ENCODE results near the gene RNASEH2A.
A peak's percentile ranks its signal among the peaks of the same experiment; 100 is the strongest.

- TF ChIP-seq CTCF (IDR thresholded peaks at IDR 0.05), result peak; percentile 98
- TF ChIP-seq ZFX (IDR thresholded peaks at IDR 0.05; ENCODE audit: borderline replicate concordance), result no peak
Measured at GRCh38 chr19:12847159-12848139, 41.1 kb downstream of the RNASEH2A start.
